NCI-H1694 (cell line): ENCODE measurements around the gene TMEM243.
"Not testable (repeated sequence)": the region's sequence is repeated elsewhere in the genome, so short reads cannot be mapped to it uniquely, and the experiment has no call there.

ENCODE experiments used
- DNase-seq: peaks from one replicate; lab custom pipeline; 2025; lab: John Stamatoyannopoulos, UW

TMEM243 gene

DNA sequence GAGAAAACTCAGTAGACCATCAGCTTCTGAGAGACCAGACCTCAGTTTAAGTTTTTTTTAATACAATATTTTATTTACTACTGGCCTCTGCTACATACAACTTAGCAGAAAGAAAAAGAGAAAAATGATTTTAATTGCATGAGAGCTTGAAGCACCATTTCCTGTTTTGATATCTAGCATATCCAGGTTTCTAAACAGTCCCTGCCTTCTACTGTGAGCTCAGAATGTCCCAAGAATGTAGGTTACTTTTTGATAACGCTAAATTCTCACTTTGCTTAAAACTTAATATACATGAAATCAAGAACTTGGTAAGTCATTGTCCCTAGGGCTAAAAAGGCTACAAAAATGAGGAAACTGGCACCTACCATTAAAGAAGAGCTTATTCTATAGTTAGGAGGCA is 7.0 kb downstream of the TMEM243 start:
- DNase-seq, result no peak

DNA sequence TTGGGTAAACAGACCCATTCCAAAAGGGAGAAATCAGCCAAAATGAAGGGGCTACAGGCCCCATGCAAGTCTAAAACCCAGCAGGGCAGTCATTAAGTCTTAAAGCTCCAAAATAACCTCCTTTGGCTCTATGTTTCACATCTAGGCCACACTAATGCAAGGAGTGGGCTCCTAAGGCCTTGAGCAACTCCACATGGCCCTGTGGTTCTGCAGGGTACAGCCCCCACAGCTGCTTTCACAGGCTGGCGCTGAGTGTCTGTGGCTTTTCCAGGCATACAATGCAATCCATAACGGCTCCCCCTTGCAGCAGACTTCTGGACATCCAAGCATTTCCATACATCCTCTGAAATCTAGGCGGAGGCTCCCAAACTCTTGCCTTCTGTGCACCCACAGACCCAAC is 9.0 kb downstream of the TMEM243 start:
- DNase-seq, result no peak

GRCh38 chr7:87209295-87209924 is 10.1 kb downstream of the TMEM243 start:
- no peak for DNase-seq

- no peak for DNase-seq
Observed at GRCh38 chr7:87206361-87206760, 13.2 kb downstream of the TMEM243 start.

- DNase-seq, result not testable (repeated sequence)
Observed at GRCh38 chr7:87205701-87206100, 13.8 kb downstream of the TMEM243 start.

GRCh38 chr7:87204933-87205332 is 14.6 kb downstream of the TMEM243 start:
- no peak for DNase-seq

DNA sequence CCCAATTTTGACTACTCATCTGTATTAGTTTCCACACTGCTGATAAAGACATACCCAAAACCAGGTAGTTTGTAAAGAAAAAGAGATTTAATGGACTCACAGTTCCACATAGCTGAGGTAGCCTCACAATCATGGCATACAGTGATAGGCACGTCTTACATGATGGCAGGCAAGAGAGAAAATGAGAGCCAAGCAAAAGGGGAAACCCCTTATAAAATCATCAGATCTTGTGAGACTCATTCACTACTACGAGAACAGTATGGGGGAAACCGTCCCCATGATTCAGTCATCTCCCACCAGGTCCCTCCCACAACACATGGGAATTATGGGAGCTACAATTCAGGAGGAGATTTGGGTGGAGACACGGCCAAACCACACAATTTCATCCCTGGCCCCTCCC is 15.6 kb downstream of the TMEM243 start:
- not testable (repeated sequence) for DNase-seq

DNA sequence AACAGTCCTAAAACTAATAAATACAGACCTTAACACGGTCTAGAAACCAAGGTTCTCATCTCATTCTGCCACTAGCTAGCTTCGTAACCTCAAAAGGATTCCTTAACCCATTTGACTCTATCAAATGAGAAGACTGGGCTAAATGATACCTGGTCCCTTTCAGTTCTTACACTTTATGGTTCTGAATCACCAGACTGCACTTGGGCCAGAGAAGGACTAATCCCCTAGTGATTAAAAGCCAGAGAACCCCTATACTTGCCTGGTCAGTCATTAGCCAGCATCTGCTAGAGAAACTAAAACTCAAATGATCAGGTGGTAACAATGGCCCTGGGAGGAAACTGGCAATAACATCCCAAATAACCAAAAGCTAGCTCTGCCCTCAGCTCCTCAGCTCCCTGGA is 16.8 kb downstream of the TMEM243 start:
- no peak for DNase-seq

GRCh38 chr7:87202208-87202607 is 17.3 kb downstream of the TMEM243 start:
- DNase-seq, result no peak

GRCh38 chr7:87199700-87200450 is 19.7 kb downstream of the TMEM243 start:
- DNase-seq, result no peak

DNA sequence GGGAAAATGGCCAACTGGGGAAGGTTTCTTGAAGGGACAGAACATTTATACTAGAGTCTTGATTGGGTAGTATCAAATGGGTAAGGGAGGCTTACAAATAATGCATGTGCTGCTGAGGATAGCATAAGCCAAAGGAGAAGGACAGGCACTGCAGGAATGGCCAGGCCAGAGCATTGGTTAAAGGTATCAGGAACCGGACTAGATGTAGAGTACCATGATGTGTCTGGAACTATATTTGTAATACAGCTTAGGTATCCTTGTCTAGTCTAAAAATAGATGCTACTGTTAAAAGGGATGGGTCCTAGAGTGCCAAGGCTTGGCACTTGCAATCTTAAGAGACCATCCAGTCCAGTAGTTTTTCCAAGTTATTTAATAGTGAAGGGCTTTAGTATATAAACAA is 20.3 kb downstream of the TMEM243 start:
- DNase-seq, result no peak

- no peak for DNase-seq
Observed at GRCh38 chr7:87193912-87194311, 25.6 kb downstream of the TMEM243 start.

- no peak for DNase-seq
Observed at GRCh38 chr7:87192784-87193487, 26.6 kb downstream of the TMEM243 start.

- no peak for DNase-seq
Observed at GRCh38 chr7:87190783-87191182, 28.7 kb downstream of the TMEM243 start.

- no peak for DNase-seq
Observed at GRCh38 chr7:87188930-87189329, 30.6 kb downstream of the TMEM243 start.

DNA sequence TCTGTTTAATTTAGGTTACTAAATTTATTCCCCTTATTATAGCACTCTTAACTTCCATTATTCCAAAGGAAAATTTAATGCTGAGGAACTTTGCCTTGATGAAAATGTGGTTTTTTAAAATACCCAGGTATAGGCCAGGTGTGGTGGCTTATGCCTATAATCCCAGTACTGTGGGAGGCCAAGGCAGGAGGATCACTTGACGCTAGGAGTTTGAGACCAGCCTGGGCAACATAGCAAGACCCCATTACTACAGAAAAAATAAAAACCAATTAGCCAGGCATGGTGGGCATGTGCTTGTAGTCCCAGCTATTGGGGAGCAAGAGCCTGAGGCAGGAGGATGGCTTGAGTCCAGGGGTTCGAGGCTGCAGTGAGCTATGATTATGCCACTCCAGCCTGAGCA is 32.4 kb downstream of the TMEM243 start:
- DNase-seq, result no peak

DNA sequence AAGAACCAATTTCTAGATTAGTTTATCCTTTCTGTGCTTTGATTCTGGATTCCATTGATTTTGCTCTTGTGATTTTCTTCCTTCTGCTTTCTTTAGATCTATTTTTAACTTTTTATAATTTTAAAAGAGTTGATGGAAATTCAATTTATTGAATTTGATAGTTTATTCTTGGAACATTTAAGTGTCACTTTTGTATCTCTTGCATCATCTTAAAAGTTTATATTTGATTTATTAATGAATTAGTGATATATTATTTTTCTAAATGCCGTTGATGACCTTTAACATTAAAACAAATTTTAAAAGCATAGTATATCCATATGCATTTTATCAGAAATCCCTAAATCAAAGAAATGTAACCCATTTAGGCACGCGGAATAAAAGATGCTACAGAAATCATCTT is 40.4 kb downstream of the TMEM243 start:
- DNase-seq, result no peak

GRCh38 chr7:87178320-87178719 is 41.2 kb downstream of the TMEM243 start:
- no peak for DNase-seq

DNA sequence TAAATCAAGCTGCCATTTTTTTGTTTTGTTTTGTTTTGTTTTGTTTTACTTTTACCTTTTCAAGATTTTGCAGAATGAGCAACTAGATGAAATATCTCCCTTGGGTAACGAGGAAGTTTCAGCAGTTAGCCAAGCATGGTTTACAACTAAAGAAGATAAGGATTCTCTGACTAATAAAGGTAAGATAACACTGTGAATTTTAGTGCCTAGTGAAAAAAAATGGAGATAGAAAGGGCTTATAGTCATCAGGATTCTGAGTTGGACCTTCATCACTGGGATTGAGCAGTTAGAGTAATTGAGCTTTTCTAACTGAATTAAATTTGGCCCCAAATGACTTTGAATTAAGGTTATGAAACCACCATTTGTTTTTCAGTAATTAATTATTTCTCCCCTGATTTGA is 46.1 kb downstream of the TMEM243 start:
- no peak for DNase-seq

- no peak for DNase-seq
Observed at GRCh38 chr7:87171282-87171934, 48.1 kb downstream of the TMEM243 start.

DNA sequence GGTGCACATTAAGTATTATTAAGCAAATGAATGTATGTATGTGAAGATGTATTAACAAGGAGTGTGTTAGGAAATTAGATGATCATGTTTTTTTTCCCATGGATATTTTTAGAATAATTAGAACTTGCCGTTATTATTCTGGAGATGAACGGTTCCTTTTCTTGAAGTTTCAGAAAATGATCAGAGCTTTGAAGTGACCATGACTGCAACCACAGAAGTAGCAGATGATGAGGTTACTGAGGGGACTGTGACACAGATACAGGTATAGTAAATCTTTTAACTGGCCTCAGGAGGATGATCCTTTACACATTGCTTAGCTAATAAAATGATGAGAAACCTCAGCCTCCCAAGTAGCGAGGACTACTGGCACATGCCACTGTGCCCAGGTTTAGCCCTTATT is 48.7 kb downstream of the TMEM243 start:
- DNase-seq, result no peak

DNA sequence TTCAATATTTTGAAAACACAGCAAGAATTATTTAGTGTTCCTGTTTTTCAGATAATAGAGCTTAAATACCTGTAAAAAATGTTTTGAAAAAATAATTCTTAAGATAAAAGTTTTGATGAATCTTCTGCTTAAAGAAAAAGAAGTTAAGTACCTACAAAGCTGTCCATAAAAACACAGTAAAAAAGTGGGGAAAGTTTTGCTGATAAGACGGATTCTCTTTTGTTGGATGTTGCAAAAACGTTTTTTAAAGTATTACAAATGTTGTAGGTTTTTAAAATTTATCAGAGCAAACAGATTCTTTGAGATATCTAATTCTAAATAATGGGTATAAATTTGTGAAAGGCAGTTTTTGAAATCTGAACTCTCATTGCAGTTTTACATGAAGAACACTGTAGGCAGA is 55.1 kb downstream of the TMEM243 start:
- no peak for DNase-seq

- no peak for DNase-seq
Observed at GRCh38 chr7:87159538-87159937, 60.0 kb downstream of the TMEM243 start.
